ENCODE results near the gene DENND1A. TPM values are rescaled to one million over a fixed set of nuclear protein-coding genes. Genes with fewer than 3 reads are reported as not detected.

The DENND1A gene
- polyA plus RNA-seq, 1 experiment: 16.2 TPM

GRCh38 chr9:123346026-123346425 is 583.9 kb downstream of the DENND1A start:
- ChIA-PET CTCF (interaction anchor here (1.1 kb wide), 1 partner anchor 8 kb away, joined by 5 read pairs; no protein-coding TSS in a partner anchor), POLR2A (no interaction called here)
- Histone ChIP-seq H3K9me3 (ENCODE audit: control insufficient read depth, insufficient read depth, low read length) (no peaks in the 10 kb centered on the region; the same call in 1 of the 2 replicates), H3K27me3 (ENCODE audit: control insufficient read depth, insufficient read depth, low read length) (peaks cover 22% of the 10 kb centered on the region), H3K4me3 (ENCODE audit: low read depth, low read length) (no peak overlapping the region), H3K27ac (ENCODE audit: low read depth, low read length) (no peak overlapping the region)
- no peak for TF ChIP-seq CTCF (IDR thresholded peaks at IDR 0.05; ENCODE audit: low read depth, low read length)
- DNase-seq (ENCODE audit: low read depth, low spot score): no peak

DNA sequence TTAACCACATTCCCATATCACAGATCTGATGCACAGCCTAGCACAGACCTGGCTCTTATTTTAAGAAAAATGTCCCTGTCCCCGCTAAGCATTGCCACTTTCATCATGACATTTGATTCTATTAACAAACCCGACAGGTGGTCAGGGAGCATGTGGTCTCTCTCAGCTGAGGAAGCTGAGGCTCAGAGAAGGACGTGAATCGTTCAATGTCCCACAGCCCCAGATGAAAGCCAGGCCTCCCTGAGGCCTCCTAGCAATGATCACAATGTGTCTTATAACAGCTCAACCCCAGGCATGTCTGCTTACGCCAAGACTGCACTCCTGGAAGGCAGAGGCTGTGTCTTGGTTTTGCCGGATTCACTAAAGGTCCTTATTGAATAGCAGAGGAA is 584.4 kb downstream of the DENND1A start:
- CTCF ChIA-PET: interaction anchor here (0.5 to 1.1 kb wide), 3 partner anchors 9 to 320 kb away, joined by 3 to 5 read pairs (median 5); no protein-coding TSS in a partner anchor
- Histone ChIP-seq H3K9me3 (ENCODE audit: control insufficient read depth, insufficient read depth, low read length) (no peaks in the 10 kb centered on the region; the same call in 1 of the 2 replicates), H3K4me3 (ENCODE audit: low read depth, low read length) (no peak overlapping the region), H3K27me3 (ENCODE audit: control insufficient read depth, insufficient read depth, low read length) (peaks cover 19% of the 10 kb centered on the region), H3K27ac (ENCODE audit: low read depth, low read length) (no peak overlapping the region)
- TF ChIP-seq CTCF (IDR thresholded peaks at IDR 0.05; ENCODE audit: low read depth, low read length): no peak
- POLR2A ChIA-PET: interaction anchor here (0.6 kb wide), 1 partner anchor 37 kb away, joined by 3 read pairs; no protein-coding TSS in a partner anchor
- no peak for DNase-seq (ENCODE audit: low read depth, low spot score)

DNA sequence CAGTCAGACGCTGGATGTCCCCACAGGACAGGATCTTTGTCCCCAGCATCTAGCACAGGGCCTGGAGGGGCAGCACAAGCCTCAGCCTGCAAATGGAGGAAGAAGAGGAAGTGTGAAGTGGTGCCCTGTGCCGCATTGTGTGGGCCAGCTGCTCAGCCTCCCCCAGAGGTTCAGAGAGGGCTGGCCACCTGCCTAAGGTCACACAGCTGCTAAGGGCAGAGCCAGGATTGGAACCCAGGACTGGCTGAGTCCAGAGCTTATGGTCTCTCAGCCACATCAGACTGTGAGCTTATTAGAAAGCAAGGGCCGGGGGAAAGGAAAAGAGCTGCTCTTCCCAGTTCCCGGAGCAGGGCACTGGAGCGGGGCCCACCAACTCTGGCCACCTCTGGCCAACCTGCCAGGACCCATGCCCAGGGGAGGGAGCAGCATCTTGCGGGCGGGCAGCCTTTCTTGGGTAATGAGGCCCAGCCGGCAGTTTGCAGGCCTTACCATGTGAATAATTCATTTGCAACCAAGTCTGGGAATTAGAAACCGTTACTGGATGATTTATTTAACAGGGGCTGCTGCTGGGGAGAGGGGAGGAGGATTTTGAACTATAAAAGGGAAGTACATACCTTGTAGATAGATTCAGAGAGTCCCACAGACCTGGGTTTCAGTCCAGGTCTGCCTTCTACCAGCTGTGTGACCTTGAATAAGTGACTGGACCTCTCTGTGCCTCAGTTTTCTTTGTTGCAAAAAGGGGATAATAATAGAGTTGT is 585.6 kb downstream of the DENND1A start:
- CTCF ChIA-PET: interaction anchor here (1.3 kb wide), 1 partner anchor 10 kb away, joined by 3 read pairs; no protein-coding TSS in a partner anchor
- no peak for DNase-seq (ENCODE audit: low read depth, low spot score)
- TF ChIP-seq CTCF (IDR thresholded peaks at IDR 0.05; ENCODE audit: low read depth, low read length): no peak
- peaks cover 16% of the 10 kb centered on the region for H3K27me3 ChIP-seq (ENCODE audit: control insufficient read depth, insufficient read depth, low read length)
- H3K9me3 ChIP-seq (ENCODE audit: control insufficient read depth, insufficient read depth, low read length): peaks cover 2% of the 10 kb centered on the region; the same call in 1 of the 2 replicates
- POLR2A ChIA-PET: interaction anchor here (0.6 kb wide), 1 partner anchor 204 kb away, joined by 3 read pairs; no protein-coding TSS in a partner anchor
- H3K4me3 ChIP-seq (ENCODE audit: low read depth, low read length): no peak overlapping the region
- no peak overlapping the region for H3K27ac ChIP-seq (ENCODE audit: low read depth, low read length)

DNA sequence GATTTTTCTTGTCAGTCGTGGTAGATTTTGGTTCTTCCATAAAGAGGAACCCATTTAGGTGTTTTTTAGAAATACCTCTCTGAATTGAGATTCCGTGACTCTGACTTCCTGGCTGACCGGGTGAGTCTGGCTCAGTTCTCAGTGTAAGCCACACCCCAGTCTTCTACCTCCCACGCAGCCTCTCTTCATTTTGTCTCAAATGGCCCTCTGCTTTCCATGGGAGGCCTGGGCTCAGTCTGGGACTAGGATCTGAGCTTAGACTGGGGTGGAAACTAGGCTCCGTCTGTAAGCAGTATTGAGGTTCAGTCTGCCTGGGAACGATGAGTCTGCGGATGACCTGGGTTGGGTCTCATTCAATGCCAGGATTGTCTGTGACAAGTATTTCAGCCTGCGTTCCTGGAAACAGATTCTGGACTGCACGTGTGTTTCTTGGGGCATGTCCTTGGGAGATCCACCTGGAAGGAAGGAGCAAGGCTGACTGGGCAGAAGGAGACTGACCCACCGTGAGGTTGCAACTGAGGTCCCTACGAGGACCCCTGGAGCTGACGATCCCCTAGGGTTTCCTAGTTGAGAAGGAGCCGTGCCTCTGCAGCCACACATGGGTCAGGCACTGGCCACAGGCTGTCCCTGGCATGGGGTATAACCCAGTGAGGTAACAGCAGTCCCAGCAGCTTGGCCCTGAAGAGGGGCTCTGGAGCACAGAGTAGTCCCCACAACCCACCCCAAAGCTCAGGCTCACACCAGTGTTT is 586.3 kb downstream of the DENND1A start:
- Histone ChIP-seq H3K9me3 (ENCODE audit: control insufficient read depth, insufficient read depth, low read length) (peaks cover 2% of the 10 kb centered on the region; the same call in 1 of the 2 replicates), H3K27ac (ENCODE audit: low read depth, low read length) (no peak overlapping the region), H3K27me3 (ENCODE audit: control insufficient read depth, insufficient read depth, low read length) (peaks cover 15% of the 10 kb centered on the region), H3K4me3 (ENCODE audit: low read depth, low read length) (no peak overlapping the region)
- no peak for TF ChIP-seq CTCF (IDR thresholded peaks at IDR 0.05; ENCODE audit: low read depth, low read length)
- CTCF ChIA-PET: interaction anchor here (1.3 kb wide), 1 partner anchor 11 kb away, joined by 3 read pairs; no protein-coding TSS in a partner anchor
- POLR2A ChIA-PET: no interaction called here
- no peak for DNase-seq (ENCODE audit: low read depth, low spot score)
